Prostate gland (tissue), 2 donors: ENCODE measurements around the gene VPS37C. TPM values are rescaled to one million over a fixed set of nuclear protein-coding genes. Genes with fewer than 3 reads are reported as not detected.
A peak's percentile ranks its signal among the peaks of the same experiment; 100 is the strongest.

Source experiments
- DNase-seq: peaks from one replicate; pipeline ENCODE4 v3.0.0-alpha.2; 2019; ENCODE audit warnings: low spot score
- H3K27ac ChIP-seq, 2 donors: fragments of 200-600 bp; sonication (generic); 2 replicates each; pipeline ENCODE4 v1.5.1; 2017 to 2019
- H3K27me3 ChIP-seq: fragments of 200-600 bp; sonication (generic); replicated peaks from 2 replicates; pipeline ENCODE4 v1.5.1; 2019; ENCODE audit not compliant: insufficient read depth
- H3K36me3 ChIP-seq, 2 donors: fragments of 200-600 bp; sonication (generic); 1 replicate in 1 of 2; 2 replicates in 1 of 2; pipeline versions ENCODE4 v1.5.1 to v1.8.1; 2017 to 2019
- H3K4me1 ChIP-seq: fragments of 200-600 bp; sonication (generic); replicated peaks from 2 replicates; pipeline ENCODE4 v1.5.1; 2019
- H3K4me3 ChIP-seq, 2 donors: fragments of 200-600 bp; sonication (generic); 2 replicates each; pipeline ENCODE4 v1.5.1; 2017 to 2019
- H3K9me3 ChIP-seq: fragments of 200-600 bp; sonication (generic); 2 replicates; pipeline ENCODE4 v1.5.1; 2017
- CTCF ChIP-seq, 4 experiments: fragments of 200-600 bp in 2 of 4; fragments of 450-650 bp in 2 of 4; sonication (generic) in 2 of 4; IDR thresholded peaks; 1 replicate in 3 of 4; 2 replicates in 1 of 4; pipeline ENCODE4 v1.5.1; 2016 to 2019; ENCODE audit warnings: antibody characterized with exemption in 4 of 4, mild to moderate bottlenecking in 2 of 4, moderate library complexity in 2 of 4
- POLR2A ChIP-seq: fragments of 450-650 bp; IDR thresholded peaks from one replicate; pipeline ENCODE4 v1.6.1; 2016; ENCODE audit warnings: antibody characterized with exemption, mild to moderate bottlenecking
- POLR2AphosphoS5 ChIP-seq: sonication (generic); formaldehyde crosslinking; IDR thresholded peaks from one replicate; pipeline ENCODE4 v1.6.1; 2017; ENCODE audit warnings: antibody characterized with exemption
- WGBS: methylation state at CpG from one replicate; pipeline ENCODE4 v1.1.5; 2018; 5-methylcytosine and 5-hydroxymethylcytosine counted together
- intact Hi-C: fragments of 100-400 bp; cut with DNase I; formaldehyde crosslinking; loops from one replicate; pipeline ENCODE4 v1.14.2; 2022
- total RNA-seq, 2 donors: library from RNA; depleted of rRNA; stranded (reverse); fragments of >200 nt; gene quantifications; one replicate each; pipeline ENCODE4 v1.1.0, GENCODE V29; 2016

Gene VPS37C
- total RNA-seq, 2 donors from 2014 or later: 32.2 to 38.8 TPM

- 88% methylated on average over 17 of the region's 17 CpGs for WGBS
- H3K27ac ChIP-seq: no peak overlapping the region
Observed at GRCh38 chr11:61145228-61146005, 15.8 kb downstream of the VPS37C start.

GRCh38 chr11:61144511-61145179, 16.6 kb downstream of the VPS37C start:
- 86% methylated on average over 16 of the region's 16 CpGs for WGBS
- H3K4me3 ChIP-seq: no peak overlapping the region
- TF ChIP-seq CTCF (IDR thresholded peaks at IDR 0.05) (no peak), POLR2A (no peak), POLR2AphosphoS5 (no peak)
- H3K36me3 ChIP-seq: no peaks in the 10 kb centered on the region
- intact Hi-C loops: no loop called here
- no peaks in the 10 kb centered on the region for H3K27me3 ChIP-seq
- no peaks in the 10 kb centered on the region for H3K9me3 ChIP-seq
- H3K4me1 ChIP-seq: peaks cover 3% of the 10 kb centered on the region
- no peak for DNase-seq
- no peak overlapping the region for H3K27ac ChIP-seq

More at GRCh38 chr11:61145228-61146005, 15.8 kb downstream of the VPS37C start:
- no peak for TF ChIP-seq POLR2AphosphoS5
- no peak for TF ChIP-seq POLR2A
- Histone ChIP-seq H3K4me1 (peaks cover 11% of the 10 kb centered on the region), H3K4me3 (no peak overlapping the region), H3K27me3 (no peaks in the 10 kb centered on the region), H3K9me3 (no peaks in the 10 kb centered on the region), H3K36me3 (no peaks in the 10 kb centered on the region)
- DNase-seq: no peak
- intact Hi-C loops: no loop called here

GRCh38 chr11:61142424-61142823, 18.8 kb downstream of the VPS37C start:
- no peak for DNase-seq
- H3K9me3 ChIP-seq: no peaks in the 10 kb centered on the region
- H3K27me3 ChIP-seq: no peaks in the 10 kb centered on the region
- intact Hi-C loops: no loop called here
- no peaks in the 10 kb centered on the region for H3K4me1 ChIP-seq
- 100% methylated on average over 1 of the region's 1 CpG for WGBS
- no peak overlapping the region for H3K27ac ChIP-seq
- no peak for TF ChIP-seq CTCF (IDR thresholded peaks at IDR 0.05)
- no peak for TF ChIP-seq POLR2A
- no peak for TF ChIP-seq POLR2AphosphoS5
- H3K36me3 ChIP-seq: no peaks in the 10 kb centered on the region
- H3K4me3 ChIP-seq: no peak overlapping the region

GRCh38 chr11:61141601-61142028, 19.6 kb downstream of the VPS37C start:
- H3K27ac ChIP-seq: no peak overlapping the region
- H3K36me3 ChIP-seq: no peaks in the 10 kb centered on the region
- 48% methylated on average over 6 of the region's 10 CpGs for WGBS
- intact Hi-C loops: no loop called here
- no peak overlapping the region for H3K4me3 ChIP-seq
- TF ChIP-seq POLR2AphosphoS5 (no peak), POLR2A (no peak), CTCF (IDR thresholded peaks at IDR 0.05) (no peak)
- H3K4me1 ChIP-seq: no peaks in the 10 kb centered on the region
- no peaks in the 10 kb centered on the region for H3K27me3 ChIP-seq
- no peaks in the 10 kb centered on the region for H3K9me3 ChIP-seq
- DNase-seq: peak; percentile 35

- no peak for TF ChIP-seq CTCF (IDR thresholded peaks at IDR 0.05)
- no peak for TF ChIP-seq POLR2AphosphoS5
- TF ChIP-seq POLR2A: no peak
- intact Hi-C loops: no loop called here
- Histone ChIP-seq H3K4me1 (no peaks in the 10 kb centered on the region), H3K27me3 (no peaks in the 10 kb centered on the region), H3K9me3 (no peaks in the 10 kb centered on the region), H3K36me3 (no peaks in the 10 kb centered on the region), H3K27ac (no peak overlapping the region), H3K4me3 (no peak overlapping the region)
- DNase-seq: no peak
- WGBS: 85% methylated on average over 4 of the region's 4 CpGs
Observed at GRCh38 chr11:61140416-61140815, 20.8 kb downstream of the VPS37C start.
